GDM1 (cell line): ENCODE results near the gene ZNF211.

Experiments used
- DNase-seq: peaks from one replicate; lab custom pipeline; 2025; lab: John Stamatoyannopoulos, UW

ZNF211 gene

GRCh38 chr19:57656346-57656745 is 23.4 kb downstream of the ZNF211 start:
- no peak for DNase-seq

- DNase-seq = no peak
Observed at GRCh38 chr19:57664269-57665127, 31.5 kb downstream of the ZNF211 start.

GRCh38 chr19:57665261-57665806 is 32.4 kb downstream of the ZNF211 start:
- no peak for DNase-seq

GRCh38 chr19:57667228-57667627 is 34.3 kb downstream of the ZNF211 start:
- no peak for DNase-seq

GRCh38 chr19:57668635-57669034 is 35.7 kb downstream of the ZNF211 start, which contains the start of gene ZSCAN4:
TSS of gene ZSCAN4 (plus strand) at chr19:57668935. CDS start at chr19:57676146, 7,211 bp downstream.
- DNase-seq = no peak

- DNase-seq = no peak
Observed at GRCh38 chr19:57671124-57671895, 38.3 kb downstream of the ZNF211 start.

- no peak for DNase-seq
Observed at GRCh38 chr19:57672466-57672865, 39.5 kb downstream of the ZNF211 start.

- DNase-seq = no peak
Observed at GRCh38 chr19:57675881-57676280, 42.9 kb downstream of the ZNF211 start.

- DNase-seq = no peak
Observed at GRCh38 chr19:57682226-57682766, 49.3 kb downstream of the ZNF211 start.

- no peak for DNase-seq
Observed at GRCh38 chr19:57686727-57687126, 53.8 kb downstream of the ZNF211 start.

- DNase-seq = no peak
Observed at GRCh38 chr19:57687363-57688010, 54.5 kb downstream of the ZNF211 start.

GRCh38 chr19:57688011-57688763 is 55.2 kb downstream of the ZNF211 start:
- DNase-seq = no peak

- no peak for DNase-seq
Observed at GRCh38 chr19:57689750-57690149, 56.8 kb downstream of the ZNF211 start.
